ENCODE measurements around the gene ZCCHC2.

- TF ChIP-seq CTCF (IDR thresholded peaks at IDR 0.05) (no peak), POLR2A (IDR thresholded peaks at IDR 0.05) (no peak)
Observed at GRCh38 chr18:62603211-62603610, 80.4 kb downstream of the ZCCHC2 start.

Data from sigmoid colon (tissue), 3 donors.